Activated CD4-positive, alpha-beta memory T cell treated with anti-CD3 and anti-CD28 coated beads, Interleukin-2, amount 10 ng/mL, durations not matched to agents 7 days and 5 days (primary cell): ENCODE data around the gene LAIR2. TPM values are rescaled to one million over a fixed set of nuclear protein-coding genes. Genes with fewer than 3 reads are reported as not detected.
A peak's percentile ranks its signal among the peaks of the same experiment; 100 is the strongest.

Experiments used
- CTCF ChIA-PET: fragments of 350-600 bp; sonication (Branson Sonifier 250); formaldehyde crosslinking; loops from one replicate; lab custom pipeline; 2021; ENCODE audit warnings: antibody characterized with exemption, inconsistent platforms; lab: Charles Lee
- POLR2A ChIA-PET: fragments of 350-600 bp; sonication (Branson Sonifier 250); formaldehyde crosslinking; loops from one replicate; lab custom pipeline; 2021; ENCODE audit warnings: antibody characterized with exemption; lab: Charles Lee
- DNase-seq: peaks from one replicate; pipeline ENCODE4 v3.0.0-alpha.2; 2020
- H3K27ac Mint-ChIP-seq: one replicate; pipeline ENCODE4 v1.8.0; 2021; ENCODE audit warnings: mild to moderate bottlenecking, mixed read lengths
- H3K27me3 Mint-ChIP-seq: one replicate; pipeline ENCODE4 v1.8.0; 2021; ENCODE audit warnings: mixed read lengths
- H3K36me3 Mint-ChIP-seq: one replicate; pipeline ENCODE4 v1.8.0; 2021; ENCODE audit warnings: low read depth, mixed read lengths
- H3K4me1 Mint-ChIP-seq: one replicate; pipeline ENCODE4 v1.8.0; 2021; ENCODE audit warnings: mixed read lengths
- H3K4me3 Mint-ChIP-seq: one replicate; pipeline ENCODE4 v1.8.0; 2021; ENCODE audit warnings: mild to moderate bottlenecking, mixed read lengths
- H3K9me3 Mint-ChIP-seq: one replicate; pipeline ENCODE4 v1.8.0; 2021; ENCODE audit warnings: mixed read lengths
- total RNA-seq, 2 experiments: library from RNA; stranded (reverse); gene quantifications; one replicate each; pipeline ENCODE4 v1.2.3, GENCODE V29; 2021

Gene LAIR2
- total RNA-seq, 2 experiments from 2014 or later = 2.4 to 3.8 TPM

DNA sequence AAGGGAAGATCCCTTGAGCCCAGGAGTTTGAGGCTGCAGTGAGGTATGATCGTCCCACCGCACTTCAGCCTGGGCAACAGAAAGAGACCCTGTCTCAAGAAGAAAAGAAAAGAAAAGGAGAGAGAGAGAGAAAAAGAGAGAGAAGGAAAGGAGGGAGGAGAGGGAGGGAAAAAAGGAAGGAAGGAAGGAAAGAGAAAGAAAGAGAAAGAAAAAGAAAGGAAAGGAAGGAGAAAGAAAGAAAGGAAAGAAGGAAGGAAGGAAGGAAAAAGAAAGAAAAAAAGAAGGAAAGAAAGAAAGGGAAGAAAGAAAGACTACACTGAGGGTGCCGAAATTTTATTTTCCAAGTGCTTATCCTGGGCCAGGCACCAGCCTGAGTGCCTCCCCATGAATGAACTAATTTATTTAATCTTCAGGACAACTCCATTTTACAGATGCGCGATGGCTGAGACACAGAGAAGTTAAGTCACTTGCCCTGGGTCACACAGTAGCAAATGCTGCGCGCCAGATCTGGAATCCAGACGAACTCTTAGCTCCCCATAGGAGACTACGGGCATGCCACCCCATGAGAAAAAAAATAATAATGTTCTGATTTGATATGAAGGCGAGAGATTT, 32.2 kb upstream of the LAIR2 start:
- H3K9me3 Mint-ChIP-seq = no peaks in the 10 kb centered on the region
- POLR2A ChIA-PET = interaction anchor here (1.2 to 1.6 kb wide), 2 partner anchors 10 to 22 kb away, joined by 3 read pairs; partner anchors contain the start of gene LENG8
- no peaks in the 10 kb centered on the region for H3K36me3 Mint-ChIP-seq
- no peak overlapping the region for H3K4me3 Mint-ChIP-seq
- no peak overlapping the region for H3K27ac Mint-ChIP-seq
- H3K27me3 Mint-ChIP-seq = peaks cover 47% of the 10 kb centered on the region
- peaks cover 14% of the 10 kb centered on the region for H3K4me1 Mint-ChIP-seq
- CTCF ChIA-PET = interaction anchor here (1.6 kb wide), 1 partner anchor 11 kb away, joined by 3 read pairs; no protein-coding TSS in a partner anchor
- no peak for DNase-seq

DNA sequence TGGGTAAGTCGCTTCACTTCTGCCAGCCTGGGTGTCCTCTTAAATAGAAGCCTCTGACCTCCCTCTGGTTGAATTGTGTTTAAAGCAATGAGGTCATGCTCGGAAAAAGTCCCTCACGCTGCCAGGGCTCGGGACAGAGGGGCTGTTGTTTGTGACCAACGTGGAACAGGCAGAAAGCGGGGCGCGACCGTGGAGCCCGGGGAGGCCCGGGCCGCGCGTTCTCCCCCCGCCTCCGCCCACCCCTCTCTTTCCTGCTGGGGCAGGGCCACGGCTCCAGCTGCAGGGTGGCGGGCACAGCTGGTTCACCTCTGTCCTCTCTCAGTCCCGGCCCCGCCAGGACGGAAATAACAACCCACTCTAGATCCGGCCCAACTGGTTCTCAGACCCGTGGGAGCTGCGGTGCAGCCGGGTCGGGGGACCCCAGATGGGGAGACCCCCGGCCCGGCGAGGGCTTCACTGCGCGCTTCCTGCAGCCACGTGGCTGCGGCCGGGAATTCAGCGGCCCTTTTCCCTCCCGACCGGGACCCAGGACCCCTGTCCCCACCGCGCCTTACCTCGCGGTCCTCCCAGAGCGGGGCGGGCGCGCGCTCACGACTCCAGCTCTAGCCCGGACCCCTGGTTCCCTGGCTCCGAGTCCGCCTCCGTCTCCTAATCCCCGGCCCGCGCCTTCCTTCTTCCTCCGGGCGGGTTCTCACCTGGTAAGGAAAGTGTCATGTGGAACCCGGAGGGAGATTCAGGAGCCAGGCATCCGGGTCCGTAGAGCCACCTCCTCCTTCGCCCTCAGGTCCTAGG, 31.4 kb upstream of the LAIR2 start:
- Mint-ChIP-seq H3K36me3 (no peaks in the 10 kb centered on the region), H3K27me3 (peaks cover 42% of the 10 kb centered on the region), H3K4me1 (peaks cover 10% of the 10 kb centered on the region), H3K4me3 (no peak overlapping the region), H3K27ac (no peak overlapping the region), H3K9me3 (no peaks in the 10 kb centered on the region)
- CTCF ChIA-PET = no interaction called here
- no peak for DNase-seq
- POLR2A ChIA-PET = no interaction called here

DNA sequence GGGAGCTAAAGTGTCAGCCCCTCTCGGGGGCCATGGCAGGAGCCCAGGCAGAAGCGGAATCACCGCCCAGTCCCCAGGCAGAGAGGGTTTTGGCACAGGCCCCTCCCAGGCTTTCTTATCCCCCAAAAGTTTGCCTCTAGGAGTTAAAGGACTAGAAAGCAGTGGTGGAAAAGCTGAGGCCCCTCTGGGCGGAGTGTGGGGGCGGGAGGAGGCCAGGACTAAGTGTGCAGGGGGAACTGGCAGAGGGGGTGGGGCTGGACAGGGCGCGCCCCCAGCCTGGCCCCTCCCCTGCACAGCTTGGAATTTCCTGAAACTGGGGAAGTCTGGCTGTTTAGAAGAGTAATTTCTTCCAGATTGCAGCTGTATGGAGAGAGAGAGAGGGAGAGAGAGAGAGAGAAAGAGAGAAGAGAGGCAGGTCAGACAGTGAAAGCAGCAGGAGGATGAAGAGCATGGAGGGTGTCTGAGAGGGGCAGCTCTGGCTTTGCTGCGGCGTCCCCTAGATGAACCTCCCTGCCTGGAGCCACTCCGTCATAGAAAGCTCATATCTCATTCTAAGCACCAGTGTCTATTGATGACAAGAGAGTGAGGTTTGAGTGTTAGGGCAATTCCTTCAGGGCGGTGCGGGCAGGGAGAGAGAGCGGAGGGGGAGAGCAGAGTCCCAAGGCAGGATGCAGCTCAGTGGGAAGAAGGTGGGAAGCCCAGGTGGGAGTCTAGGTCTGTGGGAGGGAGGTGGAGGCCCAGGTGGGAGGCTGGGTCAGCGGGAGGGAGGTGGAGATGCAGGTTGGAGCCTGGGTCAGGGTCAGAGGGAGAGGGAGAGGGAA, 29.4 kb upstream of the LAIR2 start, which contains the start of gene CDC42EP5:
Gene CDC42EP5, minus strand, starts transcription at position 226 of the 821 bp plus-strand sequence. CDS start 7,749 bp downstream, outside the sequence.
- POLR2A ChIA-PET = no interaction called here
- CTCF ChIA-PET = interaction anchor here (1.3 to 1.5 kb wide), 2 partner anchors 180 to 201 kb away, joined by 3 to 4 read pairs; no protein-coding TSS in a partner anchor
- H3K4me1 Mint-ChIP-seq = peaks cover 7% of the 10 kb centered on the region
- H3K27ac Mint-ChIP-seq = no peak within 1 kb of the TSS
- no peaks in the 10 kb centered on the region for H3K9me3 Mint-ChIP-seq
- no peaks in the 10 kb centered on the region for H3K36me3 Mint-ChIP-seq
- peaks cover 43% of the 10 kb centered on the region for H3K27me3 Mint-ChIP-seq
- H3K4me3 Mint-ChIP-seq = no peak within 1 kb of the TSS
- no peak for DNase-seq

DNA sequence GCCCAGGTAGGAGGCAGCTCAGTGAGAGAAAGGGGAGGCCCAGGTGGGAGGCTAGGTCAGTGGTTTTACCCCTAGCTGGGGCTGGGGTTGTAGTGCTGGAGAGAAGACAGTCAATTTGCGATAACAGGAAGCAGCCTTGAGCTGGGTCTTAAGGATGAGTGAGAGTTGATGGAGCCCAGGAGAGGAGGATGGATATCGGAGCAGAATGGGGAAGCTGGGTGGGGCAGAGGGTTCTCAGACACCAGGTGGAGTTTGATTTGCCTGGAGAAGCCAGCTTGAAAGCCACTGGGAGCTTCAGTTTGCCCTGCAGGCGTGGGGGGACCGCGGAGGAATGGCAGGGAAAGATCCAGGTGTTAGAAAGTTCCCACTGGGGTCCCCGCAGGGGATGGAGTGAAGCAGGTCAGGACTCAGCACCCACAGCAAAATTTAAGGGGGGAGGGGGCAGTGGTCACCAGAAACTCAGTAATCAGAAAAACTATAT, 28.7 kb upstream of the LAIR2 start:
- Mint-ChIP-seq H3K4me1 (peaks cover 9% of the 10 kb centered on the region), H3K27me3 (peaks cover 40% of the 10 kb centered on the region), H3K27ac (no peak overlapping the region), H3K4me3 (no peak overlapping the region), H3K36me3 (no peaks in the 10 kb centered on the region), H3K9me3 (no peaks in the 10 kb centered on the region)
- ChIA-PET POLR2A (no interaction called here), CTCF (interaction anchor here (1.3 to 1.5 kb wide), 2 partner anchors 179 to 200 kb away, joined by 3 to 4 read pairs; no protein-coding TSS in a partner anchor)
- DNase-seq = no peak

DNA sequence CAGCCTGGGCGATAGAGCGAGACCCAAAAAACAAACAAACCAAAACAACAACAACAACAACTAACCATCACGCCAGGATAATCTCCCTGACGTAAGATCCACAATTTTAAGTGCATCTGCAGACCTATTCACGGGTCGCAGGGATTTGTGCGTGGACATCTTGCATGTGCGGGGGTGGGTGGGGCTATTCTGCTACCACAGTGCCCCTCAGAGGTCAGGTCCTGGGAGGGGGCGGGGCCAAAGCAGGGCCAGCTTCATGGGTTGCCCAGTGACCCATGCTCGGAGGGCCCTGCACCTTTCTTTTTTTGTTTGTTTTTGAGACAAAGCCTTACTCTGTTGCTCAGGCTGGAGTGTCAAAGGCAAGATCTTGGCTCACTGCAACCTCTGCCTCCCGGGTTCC, 26.9 kb upstream of the LAIR2 start:
- CTCF ChIA-PET = no interaction called here
- Mint-ChIP-seq H3K4me1 (peaks cover 12% of the 10 kb centered on the region), H3K4me3 (no peak overlapping the region), H3K27me3 (peaks cover 27% of the 10 kb centered on the region), H3K36me3 (no peaks in the 10 kb centered on the region), H3K9me3 (no peaks in the 10 kb centered on the region), H3K27ac (no peak overlapping the region)
- no peak for DNase-seq
- POLR2A ChIA-PET = no interaction called here

DNA sequence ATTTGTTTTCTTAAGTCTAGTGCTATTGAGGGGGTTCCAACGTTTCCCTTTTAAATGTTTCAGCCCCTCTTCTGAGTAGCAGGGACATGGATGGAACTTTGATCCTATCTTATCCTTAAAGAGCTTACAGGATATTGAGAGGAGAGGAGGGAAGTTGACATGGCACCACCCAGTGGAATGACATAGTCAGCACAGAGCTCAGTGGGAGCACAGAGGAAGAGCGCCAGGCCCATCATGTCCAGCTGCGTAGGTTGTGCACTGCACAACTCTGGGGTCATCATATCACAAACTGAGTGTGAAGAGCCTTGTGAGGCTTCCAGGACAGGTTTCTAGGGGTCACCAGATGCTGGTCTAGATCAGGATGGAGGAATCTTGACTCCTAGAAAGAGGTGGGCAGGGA, 25.0 kb upstream of the LAIR2 start:
- no peak for DNase-seq
- no peaks in the 10 kb centered on the region for H3K9me3 Mint-ChIP-seq
- no peaks in the 10 kb centered on the region for H3K36me3 Mint-ChIP-seq
- H3K4me1 Mint-ChIP-seq = peaks cover 20% of the 10 kb centered on the region
- no peak overlapping the region for H3K4me3 Mint-ChIP-seq
- H3K27me3 Mint-ChIP-seq = peaks cover 30% of the 10 kb centered on the region
- ChIA-PET POLR2A (interaction anchor here (1.0 kb wide), 1 partner anchor 29 kb away, joined by 3 read pairs; the partner anchor contains the start of gene LENG8), CTCF (interaction anchor here (0.5 to 5.7 kb wide), 6 partner anchors 10 to 205 kb away, joined by 3 to 89 read pairs (median 8); no protein-coding TSS in a partner anchor)
- no peak overlapping the region for H3K27ac Mint-ChIP-seq

DNA sequence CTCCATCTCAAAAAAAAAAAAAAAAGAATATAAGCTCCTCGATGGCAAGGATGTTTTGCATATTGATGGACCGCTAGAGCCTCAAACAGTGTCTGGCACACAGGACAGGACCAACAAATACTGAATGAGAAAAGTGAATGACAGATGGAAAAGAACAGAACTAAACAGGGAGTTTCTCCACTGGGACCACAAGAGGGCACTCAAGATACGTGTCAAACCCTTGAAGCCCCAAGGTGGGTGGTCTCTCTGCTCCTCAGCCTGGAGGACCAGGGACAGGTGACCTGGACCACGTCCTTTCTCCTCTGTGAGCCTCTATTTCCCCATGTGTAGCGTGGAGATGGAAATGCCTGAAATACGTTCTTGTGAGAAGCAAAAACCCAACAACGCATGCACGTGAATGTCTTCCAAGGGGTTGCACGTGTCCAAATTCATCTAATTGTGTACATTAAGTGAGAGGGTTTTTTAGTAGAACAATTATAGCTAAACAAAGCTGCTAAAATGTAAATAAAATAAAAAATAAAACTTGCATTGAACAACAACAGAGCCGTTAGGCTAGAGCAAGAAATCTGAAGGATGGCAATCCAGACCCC, 23.9 kb upstream of the LAIR2 start:
- H3K36me3 Mint-ChIP-seq = no peaks in the 10 kb centered on the region
- ChIA-PET POLR2A (no interaction called here), CTCF (interaction anchor here (0.8 to 5.7 kb wide), 13 partner anchors 10 to 206 kb away, joined by 3 to 89 read pairs (median 4); partner anchors contain the start of gene LENG8)
- H3K27me3 Mint-ChIP-seq = peaks cover 26% of the 10 kb centered on the region
- no peak overlapping the region for H3K27ac Mint-ChIP-seq
- H3K4me1 Mint-ChIP-seq = peaks cover 24% of the 10 kb centered on the region
- no peaks in the 10 kb centered on the region for H3K9me3 Mint-ChIP-seq
- H3K4me3 Mint-ChIP-seq = no peak overlapping the region
- peak; percentile 39 for DNase-seq

DNA sequence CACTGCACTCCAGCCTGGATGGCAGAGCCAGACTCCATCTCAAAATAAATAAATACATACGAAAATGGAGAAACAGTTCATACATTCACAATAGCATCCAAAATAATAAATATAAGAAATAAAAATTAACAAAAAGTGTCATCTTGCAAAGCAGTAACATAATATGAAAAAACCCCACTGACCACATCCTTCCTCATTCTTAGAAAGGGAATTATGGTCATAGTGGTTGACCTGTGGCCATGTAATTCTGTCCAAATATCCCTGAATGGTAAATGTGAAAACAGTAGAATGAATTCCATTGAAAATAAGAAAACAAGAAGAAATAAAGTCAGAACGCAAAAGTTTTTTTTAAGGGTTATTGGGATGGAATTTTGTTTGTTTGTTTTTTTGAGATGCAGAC, 22.6 kb upstream of the LAIR2 start:
- DNase-seq = no peak
- Mint-ChIP-seq H3K36me3 (no peaks in the 10 kb centered on the region), H3K27ac (no peak overlapping the region), H3K27me3 (peaks cover 33% of the 10 kb centered on the region), H3K4me3 (no peak overlapping the region), H3K9me3 (no peaks in the 10 kb centered on the region), H3K4me1 (peaks cover 30% of the 10 kb centered on the region)
- ChIA-PET POLR2A (interaction anchor here (0.8 kb wide), 1 partner anchor 10 kb away, joined by 3 read pairs; no protein-coding TSS in a partner anchor), CTCF (interaction anchor here (1.3 to 5.7 kb wide), 6 partner anchors 9 to 200 kb away, joined by 4 to 89 read pairs (median 10); no protein-coding TSS in a partner anchor)

DNA sequence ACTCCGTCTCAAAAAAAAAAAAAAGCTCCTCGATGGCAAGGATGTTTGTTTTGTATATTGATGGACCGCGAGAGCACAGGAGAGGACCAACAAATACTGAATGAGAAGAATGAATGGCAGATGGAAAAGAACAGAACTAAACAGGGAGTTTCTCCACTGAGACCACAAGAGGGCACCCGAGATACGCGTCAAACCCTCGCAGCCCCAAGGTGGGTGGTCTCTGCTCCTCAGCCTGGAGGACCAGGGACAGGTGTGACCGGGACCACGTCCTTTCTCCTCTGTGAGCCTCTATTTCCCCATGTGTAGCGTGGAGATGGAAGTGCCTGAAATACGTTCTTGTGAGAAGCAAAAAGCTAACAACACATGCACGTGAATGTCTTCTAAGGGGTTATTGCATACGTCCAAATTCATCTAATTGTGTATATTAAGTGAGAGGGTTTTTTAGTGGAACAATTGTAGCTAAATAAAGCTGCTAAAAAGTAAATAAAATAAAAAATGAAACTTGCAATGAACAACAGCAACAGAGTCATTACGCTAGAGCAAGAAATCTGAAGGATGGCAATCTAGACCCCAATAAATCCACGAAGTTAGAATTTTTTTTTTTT, 21.2 kb upstream of the LAIR2 start:
- no peaks in the 10 kb centered on the region for H3K9me3 Mint-ChIP-seq
- POLR2A ChIA-PET = interaction anchor here (0.6 kb wide), 1 partner anchor 25 kb away, joined by 3 read pairs; no protein-coding TSS in a partner anchor

DNA sequence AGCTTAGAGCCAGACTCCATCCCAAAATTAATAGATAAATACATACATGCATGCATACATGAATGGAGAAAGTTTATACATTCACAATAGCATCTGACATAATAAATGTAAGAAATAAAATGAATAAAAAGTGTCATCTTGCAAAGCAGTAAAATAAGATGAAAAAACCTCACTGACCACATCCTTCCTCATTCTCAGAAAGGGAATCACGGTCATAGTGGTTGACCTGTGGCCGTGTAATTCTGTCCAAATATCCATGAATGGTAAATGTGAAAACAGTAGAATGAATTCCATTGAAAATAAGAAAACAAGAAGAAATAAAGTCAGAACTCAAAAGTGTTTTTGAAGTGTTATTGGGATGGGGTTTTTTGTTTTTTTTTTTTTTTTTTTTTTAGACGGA, 19.7 kb upstream of the LAIR2 start:
- DNase-seq = no peak
- Mint-ChIP-seq H3K27me3 (peaks cover 33% of the 10 kb centered on the region), H3K9me3 (no peaks in the 10 kb centered on the region), H3K4me1 (peaks cover 38% of the 10 kb centered on the region), H3K4me3 (no peak overlapping the region), H3K36me3 (no peaks in the 10 kb centered on the region), H3K27ac (no peak overlapping the region)
- CTCF ChIA-PET = interaction anchor here (0.6 to 1.6 kb wide), 2 partner anchors 192 to 224 kb away, joined by 6 to 8 read pairs; no protein-coding TSS in a partner anchor
- POLR2A ChIA-PET = no interaction called here

More for the DNA sequence above, 21.2 kb upstream of the LAIR2 start:
- Mint-ChIP-seq H3K27me3 (peaks cover 41% of the 10 kb centered on the region), H3K4me1 (peaks cover 38% of the 10 kb centered on the region), H3K36me3 (no peaks in the 10 kb centered on the region), H3K4me3 (no peak overlapping the region), H3K27ac (no peak overlapping the region)
- peak; percentile 40 for DNase-seq
- CTCF ChIA-PET = interaction anchor here (0.7 to 5.7 kb wide), 18 partner anchors 12 to 931 kb away, joined by 3 to 89 read pairs (median 3); partner anchors contain the start of gene LILRB4

DNA sequence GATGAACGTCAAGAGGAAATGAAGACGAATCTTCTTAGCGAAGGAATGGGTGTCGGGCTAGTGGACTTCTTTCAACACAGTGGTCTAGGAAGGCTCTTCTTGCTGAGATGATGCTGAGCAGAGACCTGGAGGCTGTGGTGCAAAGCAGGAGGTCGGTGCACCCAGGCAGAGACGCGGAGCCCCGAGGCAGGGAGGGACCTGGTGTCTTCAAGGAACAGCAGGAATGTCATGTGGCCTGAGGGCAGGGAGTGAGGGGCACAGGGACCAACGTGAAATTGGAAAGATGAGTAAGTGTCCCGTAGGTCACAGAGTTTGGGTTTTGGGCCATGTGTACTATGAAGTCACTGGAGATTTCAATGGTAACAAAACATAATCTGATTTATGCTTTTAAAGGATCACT, 18.2 kb upstream of the LAIR2 start:
- H3K27ac Mint-ChIP-seq = no peak overlapping the region
- no peaks in the 10 kb centered on the region for H3K36me3 Mint-ChIP-seq
- no peak for DNase-seq
- H3K4me1 Mint-ChIP-seq = peaks cover 35% of the 10 kb centered on the region
- ChIA-PET POLR2A (no interaction called here), CTCF (no interaction called here)
- H3K9me3 Mint-ChIP-seq = no peaks in the 10 kb centered on the region
- H3K4me3 Mint-ChIP-seq = no peak overlapping the region
- peaks cover 33% of the 10 kb centered on the region for H3K27me3 Mint-ChIP-seq
